T47D (cell line): ENCODE results near the gene USP28.
A peak's percentile ranks its signal among the peaks of the same experiment; 100 is the strongest.
"Not testable (repeated sequence)": the region's sequence is repeated elsewhere in the genome, so short reads cannot be mapped to it uniquely, and the experiment has no call there.

Source experiments
- DNase-seq, 2 experiments: peaks; one replicate each; pipeline versions ENCODE4 v3.0.0 to v3.0.0-alpha.2; 2011 to 2012; ENCODE audit warnings: low read depth in 1 of 2, low spot score in 1 of 2
- JUND ChIP-seq: IDR thresholded peaks from 2 replicates; pipeline ENCODE4 v1.6.1; 2012; ENCODE audit warnings: low read depth
- in situ Hi-C: cut with HindIII; loops from 2 replicates; pipeline ENCODE4 v1.10.0; 2016; ENCODE audit warnings: low sequenced_read_pairs, low pct_unique_long_range_greater_than_20kb

The USP28 gene, protein sequence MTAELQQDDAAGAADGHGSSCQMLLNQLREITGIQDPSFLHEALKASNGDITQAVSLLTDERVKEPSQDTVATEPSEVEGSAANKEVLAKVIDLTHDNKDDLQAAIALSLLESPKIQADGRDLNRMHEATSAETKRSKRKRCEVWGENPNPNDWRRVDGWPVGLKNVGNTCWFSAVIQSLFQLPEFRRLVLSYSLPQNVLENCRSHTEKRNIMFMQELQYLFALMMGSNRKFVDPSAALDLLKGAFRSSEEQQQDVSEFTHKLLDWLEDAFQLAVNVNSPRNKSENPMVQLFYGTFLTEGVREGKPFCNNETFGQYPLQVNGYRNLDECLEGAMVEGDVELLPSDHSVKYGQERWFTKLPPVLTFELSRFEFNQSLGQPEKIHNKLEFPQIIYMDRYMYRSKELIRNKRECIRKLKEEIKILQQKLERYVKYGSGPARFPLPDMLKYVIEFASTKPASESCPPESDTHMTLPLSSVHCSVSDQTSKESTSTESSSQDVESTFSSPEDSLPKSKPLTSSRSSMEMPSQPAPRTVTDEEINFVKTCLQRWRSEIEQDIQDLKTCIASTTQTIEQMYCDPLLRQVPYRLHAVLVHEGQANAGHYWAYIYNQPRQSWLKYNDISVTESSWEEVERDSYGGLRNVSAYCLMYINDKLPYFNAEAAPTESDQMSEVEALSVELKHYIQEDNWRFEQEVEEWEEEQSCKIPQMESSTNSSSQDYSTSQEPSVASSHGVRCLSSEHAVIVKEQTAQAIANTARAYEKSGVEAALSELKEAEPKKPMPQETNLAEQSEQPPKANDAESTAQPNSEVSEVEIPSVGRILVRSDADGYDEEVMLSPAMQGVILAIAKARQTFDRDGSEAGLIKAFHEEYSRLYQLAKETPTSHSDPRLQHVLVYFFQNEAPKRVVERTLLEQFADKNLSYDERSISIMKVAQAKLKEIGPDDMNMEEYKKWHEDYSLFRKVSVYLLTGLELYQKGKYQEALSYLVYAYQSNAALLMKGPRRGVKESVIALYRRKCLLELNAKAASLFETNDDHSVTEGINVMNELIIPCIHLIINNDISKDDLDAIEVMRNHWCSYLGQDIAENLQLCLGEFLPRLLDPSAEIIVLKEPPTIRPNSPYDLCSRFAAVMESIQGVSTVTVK

GRCh38 chr11:113875234-113876073 lies at the start of gene USP28:
Gene USP28, minus strand, starts transcription at chr11:113875572. Its CDS starts 71 bp downstream, at chr11:113875501.
- DNase-seq = peak; percentile 98
- TF ChIP-seq JUND = no peak
- in situ Hi-C loops = no loop called here

- DNase-seq = no peak
- no peak for TF ChIP-seq JUND
- in situ Hi-C loops = no loop called here
Measured at GRCh38 chr11:113923572-113923971, 48.2 kb upstream of the USP28 start.

GRCh38 chr11:113911491-113911890 lies 36.1 kb upstream of the USP28 start:
- DNase-seq, in situ Hi-C loops: not testable (repeated sequence)

DNA sequence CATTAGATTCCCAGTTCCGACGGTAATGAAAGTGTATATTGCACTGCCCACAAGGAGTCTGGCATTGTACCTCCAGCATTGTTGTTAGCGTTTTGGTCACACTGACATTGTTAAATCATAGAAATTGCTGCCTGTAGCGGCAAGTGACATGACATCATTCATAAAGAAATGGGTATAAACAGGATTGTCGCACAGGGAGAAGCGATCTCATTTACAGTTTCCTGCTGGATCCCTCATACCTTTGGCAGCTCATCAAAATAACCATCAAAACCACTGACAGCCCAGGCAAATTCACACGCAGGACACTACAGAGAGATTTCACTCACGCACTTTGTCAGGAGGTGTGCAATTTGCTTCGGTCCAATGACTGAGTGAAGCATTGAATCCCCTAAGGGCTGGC lies 32.7 kb upstream of the USP28 start:
- TF ChIP-seq JUND = no peak
- no peak for DNase-seq
- in situ Hi-C loops = no loop called here

DNA sequence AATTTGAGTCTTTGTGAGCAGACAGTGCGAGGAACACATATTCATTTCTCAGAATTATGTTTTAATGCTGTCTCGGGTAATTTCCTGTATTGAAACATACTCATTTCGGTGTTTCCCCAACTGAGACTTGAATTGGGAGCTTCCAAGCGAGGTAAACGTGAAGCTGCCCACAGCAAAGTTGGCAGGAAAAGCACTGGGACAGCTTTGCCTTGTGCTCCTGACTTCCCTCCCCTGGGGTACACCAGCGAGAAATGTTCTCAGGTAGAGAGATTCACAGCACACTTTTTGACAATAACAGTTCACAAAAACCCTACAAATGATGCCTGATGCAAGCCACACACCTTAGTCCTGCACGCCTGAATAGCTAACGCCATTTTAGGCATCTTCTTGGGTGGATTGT lies 32.3 kb upstream of the USP28 start:
- TF ChIP-seq JUND = no peak
- no peak for DNase-seq
- in situ Hi-C loops = no loop called here

- in situ Hi-C loops = no loop called here
- TF ChIP-seq JUND = no peak
- no peak for DNase-seq
Measured at GRCh38 chr11:113907152-113907551, 31.8 kb upstream of the USP28 start.

GRCh38 chr11:113906516-113906915 lies 31.1 kb upstream of the USP28 start:
- DNase-seq = no peak
- no peak for TF ChIP-seq JUND
- in situ Hi-C loops = no loop called here

DNA sequence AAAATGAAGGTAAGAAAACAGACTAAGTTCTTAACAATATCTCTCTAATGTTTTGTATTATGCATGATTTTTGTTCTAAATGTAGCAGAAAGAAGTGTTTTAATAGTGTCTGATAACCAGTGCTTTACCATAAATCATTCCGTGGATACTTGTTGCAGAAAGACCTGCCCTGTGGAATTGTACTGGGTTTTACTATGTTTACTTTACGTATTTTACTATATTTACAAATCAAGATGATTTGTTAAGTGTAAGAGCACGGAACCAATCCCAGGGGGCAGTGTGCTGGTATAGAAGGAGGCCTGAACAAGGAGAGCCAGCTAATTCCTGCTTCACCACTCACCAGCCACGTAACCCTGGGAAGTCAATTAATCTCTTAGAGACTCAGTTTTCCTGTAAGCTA lies 30.7 kb upstream of the USP28 start:
- in situ Hi-C loops = no loop called here
- no peak for TF ChIP-seq JUND
- DNase-seq = peak; percentile 46 to 85

- no peak for DNase-seq
- in situ Hi-C loops = no loop called here
- TF ChIP-seq JUND = no peak
Measured at GRCh38 chr11:113904379-113905101, 29.2 kb upstream of the USP28 start, which contains the start of gene HTR3B. Gene HTR3B, plus strand, starts transcription at chr11:113904796. Its CDS starts 138 bp downstream, at chr11:113904934.

DNA sequence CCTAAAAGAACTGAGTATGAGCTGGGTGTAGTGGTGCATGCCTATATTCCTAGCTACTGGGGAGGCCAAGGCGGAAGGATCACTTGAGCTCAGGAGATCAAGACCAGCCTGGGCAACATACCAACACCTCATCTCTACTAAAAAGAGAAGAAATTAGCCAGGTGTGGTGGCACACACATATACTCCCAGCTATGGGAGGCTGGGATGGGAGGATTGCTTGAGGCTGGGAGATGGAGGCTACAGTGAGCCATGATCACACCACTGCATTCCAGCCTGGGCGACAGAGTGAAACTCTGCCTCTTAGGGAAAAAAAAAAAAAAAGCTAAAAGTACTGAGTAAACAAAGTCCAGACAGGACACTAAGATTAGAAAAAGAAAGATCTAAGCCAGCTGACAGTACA lies 25.8 kb upstream of the USP28 start:
- TF ChIP-seq JUND = no peak
- in situ Hi-C loops = no loop called here
- no peak for DNase-seq

- peak in 1 of 2 experiments; percentile 53 for DNase-seq
- in situ Hi-C loops = no loop called here
- no peak for TF ChIP-seq JUND
Measured at GRCh38 chr11:113896156-113896879, 20.9 kb upstream of the USP28 start.
